Spleen (tissue), 11 donors: Measurements from ENCODE around the gene SLC36A3. TPM values are rescaled to one million over a fixed set of nuclear protein-coding genes. Genes with fewer than 3 reads are reported as not detected.

Experiments
- DNase-seq: peaks from one replicate; pipeline ENCODE4 v3.0.0-alpha.2; 2020
- H3K27ac ChIP-seq, 8 donors: fragments of 200-600 bp; sonication (generic) in 7 of 8; 1 replicate in 4 of 8; 2 replicates in 4 of 8; pipeline versions ENCODE4 v1.5.0 to v1.8.0; 2016 to 2021; ENCODE audit warnings: inconsistent platforms in 4 of 8, mild to moderate bottlenecking in 4 of 8, moderate library complexity in 1 of 8
- H3K27me3 ChIP-seq, 7 donors: fragments of 200-600 bp; sonication (generic) in 6 of 7; replicated peaks in 1 of 7; 1 replicate in 4 of 7; 2 replicates in 3 of 7; pipeline versions ENCODE4 v1.5.0 to v1.8.0; 2016 to 2021; ENCODE audit warnings: inconsistent platforms in 3 of 7, mild to moderate bottlenecking in 1 of 7
- H3K36me3 ChIP-seq, 6 donors: fragments of 200-600 bp; sonication (generic) in 5 of 6; 1 replicate in 4 of 6; 2 replicates in 2 of 6; pipeline versions ENCODE4 v1.5.0 to v1.8.0; 2016 to 2021; ENCODE audit warnings: inconsistent platforms in 2 of 6
- H3K4me1 ChIP-seq, 6 donors: fragments of 200-600 bp; sonication (generic) in 5 of 6; 1 replicate in 3 of 6; 2 replicates in 3 of 6; pipeline versions ENCODE4 v1.5.0 to v1.8.0; 2016 to 2021; ENCODE audit warnings: inconsistent platforms in 3 of 6
- H3K4me3 ChIP-seq, 8 donors: fragments of 200-600 bp; sonication (generic) in 7 of 8; 1 replicate in 4 of 8; 2 replicates in 4 of 8; pipeline versions ENCODE4 v1.5.0 to v1.8.0; 2016 to 2021; ENCODE audit warnings: inconsistent platforms in 4 of 8, mild to moderate bottlenecking in 4 of 8, moderate library complexity in 2 of 8
- H3K9me3 ChIP-seq, 8 donors: fragments of 200-600 bp; sonication (generic) in 7 of 8; 1 replicate in 4 of 8; 2 replicates in 4 of 8; pipeline versions ENCODE4 v1.5.0 to v1.8.0; 2016 to 2021; ENCODE audit warnings: inconsistent platforms in 4 of 8
- POLR2A ChIP-seq, 3 donors: fragments of 450-650 bp; IDR thresholded peaks; one replicate each; pipeline ENCODE4 v1.5.1; 2017; ENCODE audit warnings: antibody characterized with exemption in 3 of 3, mild to moderate bottlenecking in 1 of 3
- POLR2AphosphoS5 ChIP-seq, 3 donors: sonication (generic); formaldehyde crosslinking; IDR thresholded peaks; one replicate each; pipeline ENCODE4 v1.5.1; 2017; ENCODE audit warnings: antibody characterized with exemption in 3 of 3
- WGBS, 5 donors: extraction: QIAGEN DNeasy Blood & Tissue Kit in 3 of 5; methylation state at CpG; one replicate each; pipeline versions ENCODE4 v1.1.5 to v1.1.7; 2013 to 2018; 5-methylcytosine and 5-hydroxymethylcytosine counted together
- intact Hi-C: fragments of 100-400 bp; cut with DNase I; formaldehyde crosslinking; loops from one replicate; pipeline ENCODE4 v1.15.0; 2023; ENCODE audit warnings: low total_unique reads
- polyA plus RNA-seq, 3 donors: library from polyadenylated mRNA; stranded (reverse); fragments of 200-250 nt; gene quantifications; one replicate each; pipeline ENCODE4 v1.2.1, GENCODE V29; 2013
- total RNA-seq, 7 donors: library from RNA; depleted of rRNA in 3 of 7; stranded (reverse); fragments of >200 nt in 3 of 7; fragmentation: NEBNext Ultra II Directional in 4 of 7; extraction: Animal tissue kit (Norgen Biotek cat#: 25700) in 4 of 7; gene quantifications; one replicate each; pipeline versions ENCODE4 v1.1.0 to v1.2.1, GENCODE V29; 2016 to 2021
- TF ChIP-seq, protein P1 (sequence below), 11 experiments: fragments of 200-600 bp in 7 of 11; fragments of 450-650 bp in 4 of 11; sonication (generic) in 4 of 11; IDR thresholded peaks in 8 of 11; conservative IDR thresholded peaks in 3 of 11; 1 replicate in 7 of 11; 2 replicates in 4 of 11; pipeline versions ENCODE4 v1.4.0 to v1.8.0; 2016 to 2021; ENCODE audit warnings: antibody characterized with exemption in 11 of 11, inconsistent platforms in 4 of 11, mild to moderate bottlenecking in 1 of 11
- donor health status: healthy with polysubstance abuse.
- donor health status: DM: no; HTN: no; CAD: no; lungs with moderate emphysema.
- donor health status: DM: no; HTN: no; CAD: no.
- donor health status: Bipolar disorder and iron deficiency.
- donor health status: healthy.
- donor health status: DM: no; HTN: no; CAD: no.
- donor health status: DM: yes; HTN: yes; CAD: no.

SLC36A3 gene
- total and polyA plus RNA-seq, 10 donors, result not detected

DNA sequence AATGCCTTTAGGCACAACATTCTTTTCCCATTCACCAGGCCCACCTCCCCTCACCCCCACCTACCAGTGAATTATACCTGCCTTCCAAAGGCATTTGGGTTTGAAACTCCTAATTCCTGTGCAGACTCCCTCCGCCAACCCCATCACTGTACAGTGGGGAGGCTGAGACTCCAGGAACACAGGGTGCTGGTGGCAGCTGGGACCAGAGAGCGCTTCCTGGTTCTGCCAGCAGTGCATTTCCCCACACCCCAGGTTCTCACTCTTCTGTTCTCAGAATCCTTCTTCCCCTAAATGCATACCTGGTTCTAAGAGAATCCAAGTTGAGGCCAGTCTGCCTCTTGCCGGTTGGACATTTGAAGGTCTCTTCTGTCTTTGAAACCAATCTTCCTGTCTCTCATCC, 22.7 kb upstream of the SLC36A3 start:
- no peaks in the 10 kb centered on the region for H3K27me3 ChIP-seq
- TF ChIP-seq POLR2A (IDR thresholded peaks at IDR 0.05) (no peak), POLR2AphosphoS5 (IDR thresholded peaks at IDR 0.05) (no peak)
- TF ChIP-seq, protein P1, sequence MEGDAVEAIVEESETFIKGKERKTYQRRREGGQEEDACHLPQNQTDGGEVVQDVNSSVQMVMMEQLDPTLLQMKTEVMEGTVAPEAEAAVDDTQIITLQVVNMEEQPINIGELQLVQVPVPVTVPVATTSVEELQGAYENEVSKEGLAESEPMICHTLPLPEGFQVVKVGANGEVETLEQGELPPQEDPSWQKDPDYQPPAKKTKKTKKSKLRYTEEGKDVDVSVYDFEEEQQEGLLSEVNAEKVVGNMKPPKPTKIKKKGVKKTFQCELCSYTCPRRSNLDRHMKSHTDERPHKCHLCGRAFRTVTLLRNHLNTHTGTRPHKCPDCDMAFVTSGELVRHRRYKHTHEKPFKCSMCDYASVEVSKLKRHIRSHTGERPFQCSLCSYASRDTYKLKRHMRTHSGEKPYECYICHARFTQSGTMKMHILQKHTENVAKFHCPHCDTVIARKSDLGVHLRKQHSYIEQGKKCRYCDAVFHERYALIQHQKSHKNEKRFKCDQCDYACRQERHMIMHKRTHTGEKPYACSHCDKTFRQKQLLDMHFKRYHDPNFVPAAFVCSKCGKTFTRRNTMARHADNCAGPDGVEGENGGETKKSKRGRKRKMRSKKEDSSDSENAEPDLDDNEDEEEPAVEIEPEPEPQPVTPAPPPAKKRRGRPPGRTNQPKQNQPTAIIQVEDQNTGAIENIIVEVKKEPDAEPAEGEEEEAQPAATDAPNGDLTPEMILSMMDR (IDR thresholded peaks at IDR 0.05 in 8 of 11, conservative IDR thresholded peaks at IDR 0.05 in 3 of 11), result no peak
- H3K36me3 ChIP-seq, result no peaks in the 10 kb centered on the region
- WGBS, 5 donors, result 85 to 93% (median 92%) methylated on average over 3 of the region's 3 CpGs
- H3K4me3 ChIP-seq, result no peak overlapping the region
- intact Hi-C loops, result no loop called here
- no peak overlapping the region for H3K27ac ChIP-seq
- no peaks in the 10 kb centered on the region for H3K9me3 ChIP-seq
- H3K4me1 ChIP-seq, result no peaks in the 10 kb centered on the region
- no peak for DNase-seq

DNA sequence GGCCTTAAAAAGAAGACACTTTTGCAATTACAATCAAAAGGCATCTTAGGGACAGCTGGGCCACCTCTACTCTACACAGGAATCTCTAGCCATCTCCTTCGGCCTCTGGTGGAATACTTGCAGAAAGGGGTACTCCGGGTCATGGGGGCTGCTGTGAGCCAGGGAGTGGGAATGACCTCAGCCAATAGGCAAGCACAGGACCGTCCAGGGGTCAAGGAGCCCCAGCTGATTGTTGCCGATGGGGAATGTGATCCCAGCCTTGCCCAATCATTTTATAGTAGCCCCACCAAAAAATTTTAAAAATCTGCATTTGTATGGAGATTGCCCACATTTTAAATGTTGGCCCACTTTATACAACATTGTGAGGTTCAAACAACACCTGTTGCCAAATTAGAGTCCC, 16.9 kb upstream of the SLC36A3 start:
- no peaks in the 10 kb centered on the region for H3K36me3 ChIP-seq
- WGBS, 5 donors, result 77 to 95% (median 92%) methylated on average over 4 of the region's 4 CpGs

DNA sequence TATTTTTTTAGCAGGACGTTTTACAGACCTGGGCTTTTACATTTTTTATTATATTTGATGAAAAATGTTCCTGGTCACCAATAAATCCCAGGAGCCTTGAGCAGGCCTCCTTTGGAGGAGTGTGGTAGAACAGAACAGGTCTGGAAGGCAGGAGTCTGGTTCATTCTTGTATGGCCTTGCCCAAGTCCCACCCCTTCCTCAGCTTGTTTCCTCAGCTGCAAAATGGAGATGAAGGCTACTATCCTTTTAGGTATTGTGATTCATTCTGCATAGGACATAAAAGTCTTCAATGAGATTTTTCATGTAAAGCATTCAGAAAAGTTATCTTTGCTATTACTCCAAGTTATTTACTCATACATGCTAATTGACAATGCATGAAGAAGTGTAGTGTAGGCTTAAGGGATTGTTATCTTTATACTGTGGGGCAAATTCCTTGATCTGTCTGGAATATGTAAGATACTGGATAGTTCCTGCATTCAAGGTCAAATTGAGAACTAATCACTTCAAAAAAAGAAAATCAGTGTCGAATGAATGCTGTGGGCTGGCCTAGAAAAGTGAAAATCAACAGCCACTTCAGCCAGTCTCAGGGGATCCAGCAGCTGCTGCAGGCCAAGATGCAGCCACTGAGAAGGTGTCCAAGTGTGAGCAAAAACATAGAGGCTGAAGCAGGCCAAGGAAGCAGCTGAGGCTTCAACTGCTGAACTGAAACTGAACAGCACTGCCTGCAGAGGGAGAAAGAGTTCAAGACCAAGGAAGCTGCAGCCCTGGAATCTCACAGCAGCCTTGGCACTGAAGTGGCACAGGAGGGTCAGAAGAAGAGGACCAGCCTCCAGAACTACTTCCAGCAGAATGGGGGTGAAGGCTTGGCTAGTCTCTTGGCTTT, 15.5 kb upstream of the SLC36A3 start:
- intact Hi-C loops, result no loop called here
- Histone ChIP-seq H3K4me1 (peaks cover 3 to 17% (median 8%) of the 10 kb centered on the region in 6 donors), H3K27me3 (no peaks in the 10 kb centered on the region), H3K9me3 (no peaks in the 10 kb centered on the region), H3K27ac (peak overlapping the region in 2 of 8 donors; percentile 15 to 19), H3K4me3 (no peak overlapping the region), H3K36me3 (no peaks in the 10 kb centered on the region)
- WGBS, 5 donors, result 55 to 73% (median 61%) methylated on average over 2 of the region's 2 CpGs
- no peak for DNase-seq
- TF ChIP-seq POLR2AphosphoS5 (IDR thresholded peaks at IDR 0.05) (no peak), POLR2A (IDR thresholded peaks at IDR 0.05) (no peak)
- TF ChIP-seq, protein P1 (IDR thresholded peaks at IDR 0.05 in 8 of 11, conservative IDR thresholded peaks at IDR 0.05 in 3 of 11), result peak in 2 of 11 experiments; percentile 15 to 16

More for the DNA sequence above, 16.9 kb upstream of the SLC36A3 start:
- intact Hi-C loops, result no loop called here
- TF ChIP-seq POLR2A (IDR thresholded peaks at IDR 0.05) (no peak), POLR2AphosphoS5 (IDR thresholded peaks at IDR 0.05) (no peak)
- TF ChIP-seq, protein P1 (IDR thresholded peaks at IDR 0.05 in 8 of 11, conservative IDR thresholded peaks at IDR 0.05 in 3 of 11), result no peak
- Histone ChIP-seq H3K27ac (no peak overlapping the region), H3K27me3 (no peaks in the 10 kb centered on the region), H3K4me3 (no peak overlapping the region), H3K4me1 (peaks cover 3 to 17% (median 8%) of the 10 kb centered on the region in 6 donors), H3K9me3 (no peaks in the 10 kb centered on the region)
- no peak for DNase-seq

DNA sequence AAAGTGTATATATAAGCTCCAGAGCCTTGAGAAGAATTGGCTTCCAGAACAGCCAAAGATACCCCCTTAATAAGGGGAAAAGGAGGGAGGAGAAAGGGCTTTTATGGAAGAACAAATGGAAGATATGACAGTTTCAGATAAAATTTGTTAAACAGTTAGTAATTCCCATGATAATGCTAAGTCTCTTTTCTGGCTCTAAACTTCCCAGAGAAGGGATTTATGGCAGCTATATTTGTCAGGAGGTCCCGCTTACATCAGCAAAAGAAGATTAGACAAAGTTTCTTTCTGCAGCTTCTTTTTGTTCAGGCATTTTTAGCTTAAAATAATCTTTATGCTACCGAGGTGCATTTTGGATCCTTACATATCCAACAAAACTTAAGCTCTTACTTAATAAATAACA, 14.3 kb upstream of the SLC36A3 start:
- Histone ChIP-seq H3K27ac (no peak overlapping the region), H3K4me1 (peaks cover 3 to 17% (median 8%) of the 10 kb centered on the region in 6 donors), H3K4me3 (no peak overlapping the region), H3K27me3 (no peaks in the 10 kb centered on the region), H3K9me3 (no peaks in the 10 kb centered on the region), H3K36me3 (no peaks in the 10 kb centered on the region)
- DNase-seq, result no peak
- intact Hi-C loops, result no loop called here
- whole genome bisulfite sequencing, 5 donors, result 81 to 90% (median 87%) methylated on average over 2 of the region's 2 CpGs
- no peak for TF ChIP-seq POLR2AphosphoS5 (IDR thresholded peaks at IDR 0.05)
- TF ChIP-seq POLR2A (IDR thresholded peaks at IDR 0.05), result no peak
- TF ChIP-seq, protein P1 (IDR thresholded peaks at IDR 0.05 in 8 of 11, conservative IDR thresholded peaks at IDR 0.05 in 3 of 11), result no peak
